Endometrial microvascular endothelial cells (primary cell): Measurements from ENCODE around the gene DCAF17. TPM values are rescaled to one million over a fixed set of nuclear protein-coding genes. Genes with fewer than 3 reads are reported as not detected.

Experiments
- in situ Hi-C: cut with HindIII; loops from 2 replicates; pipeline ENCODE4 v1.10.0; 2017; ENCODE audit warnings: low sequenced_read_pairs, low pct_unique_long_range_greater_than_20kb; ENCODE audit errors: inconsistent ontology term
- total RNA-seq: library from RNA; depleted of rRNA; stranded (reverse); fragments of >200 nt; gene quantifications from one replicate; pipeline ENCODE4 v1.2.3, GENCODE V29; 2015; ENCODE audit errors: inconsistent ontology term

Gene DCAF17, protein sequence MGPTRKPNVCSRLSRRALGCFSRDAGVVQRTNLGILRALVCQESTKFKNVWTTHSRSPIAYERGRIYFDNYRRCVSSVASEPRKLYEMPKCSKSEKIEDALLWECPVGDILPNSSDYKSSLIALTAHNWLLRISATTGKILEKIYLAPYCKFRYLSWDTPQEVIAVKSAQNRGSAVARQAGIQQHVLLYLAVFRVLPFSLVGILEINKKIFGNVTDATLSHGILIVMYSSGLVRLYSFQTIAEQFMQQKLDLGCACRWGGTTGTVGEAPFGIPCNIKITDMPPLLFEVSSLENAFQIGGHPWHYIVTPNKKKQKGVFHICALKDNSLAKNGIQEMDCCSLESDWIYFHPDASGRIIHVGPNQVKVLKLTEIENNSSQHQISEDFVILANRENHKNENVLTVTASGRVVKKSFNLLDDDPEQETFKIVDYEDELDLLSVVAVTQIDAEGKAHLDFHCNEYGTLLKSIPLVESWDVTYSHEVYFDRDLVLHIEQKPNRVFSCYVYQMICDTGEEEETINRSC
- 18.7 TPM for total RNA-seq

DNA sequence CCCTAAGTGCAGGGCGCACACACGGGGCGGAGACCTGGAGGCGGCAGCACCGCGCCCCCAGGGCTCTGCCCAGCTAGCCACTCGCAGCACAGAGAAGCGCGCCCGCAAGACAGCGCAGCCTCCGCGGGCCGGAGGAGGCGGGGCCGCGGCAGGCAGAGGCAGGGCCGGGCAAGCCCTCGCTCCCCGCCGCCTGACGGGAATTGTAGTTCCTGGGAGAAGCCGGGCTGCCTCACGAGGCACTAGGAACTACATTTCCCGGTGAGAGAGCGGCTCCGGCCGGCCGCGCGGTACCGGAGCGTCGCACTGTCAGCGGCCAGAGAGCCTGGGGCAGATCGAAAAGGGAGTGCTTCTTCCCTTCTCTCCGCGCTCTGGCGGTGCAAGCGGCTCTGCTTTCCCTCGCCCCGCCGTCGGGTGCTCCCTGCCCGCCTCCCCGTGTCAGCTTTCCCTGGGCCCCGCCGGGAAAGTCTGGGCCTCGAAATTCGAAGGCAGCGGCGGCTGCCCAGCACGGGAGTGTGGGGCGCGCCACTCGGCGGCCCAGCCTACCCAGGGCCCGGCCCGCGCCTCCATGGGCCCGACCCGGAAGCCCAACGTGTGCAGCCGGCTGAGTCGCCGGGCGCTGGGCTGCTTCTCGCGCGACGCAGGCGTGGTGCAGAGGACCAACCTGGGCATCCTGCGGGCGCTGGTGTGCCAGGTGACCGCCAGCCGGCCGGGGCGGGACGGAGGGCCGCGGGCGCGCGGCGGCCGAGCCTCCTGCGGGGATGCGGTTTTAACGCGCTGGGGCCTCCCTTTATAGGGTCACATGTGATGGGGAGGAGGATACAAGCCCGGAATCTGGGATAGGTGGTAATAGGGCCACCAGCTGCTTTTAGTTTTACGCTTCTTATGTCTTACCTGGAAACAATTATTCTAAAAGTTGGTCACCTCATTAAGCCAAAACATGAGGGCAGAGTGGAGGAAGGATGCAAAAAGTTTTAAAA, at the start of gene DCAF17:
TSS of gene DCAF17 (plus strand) at position 214 of the 977 bp plus-strand sequence. CDS start at position 566, 352 bp downstream.
- in situ Hi-C loops: loop anchor here (25.0 kb wide), 1 partner anchor 472 kb away; no protein-coding TSS in a partner anchor

DNA sequence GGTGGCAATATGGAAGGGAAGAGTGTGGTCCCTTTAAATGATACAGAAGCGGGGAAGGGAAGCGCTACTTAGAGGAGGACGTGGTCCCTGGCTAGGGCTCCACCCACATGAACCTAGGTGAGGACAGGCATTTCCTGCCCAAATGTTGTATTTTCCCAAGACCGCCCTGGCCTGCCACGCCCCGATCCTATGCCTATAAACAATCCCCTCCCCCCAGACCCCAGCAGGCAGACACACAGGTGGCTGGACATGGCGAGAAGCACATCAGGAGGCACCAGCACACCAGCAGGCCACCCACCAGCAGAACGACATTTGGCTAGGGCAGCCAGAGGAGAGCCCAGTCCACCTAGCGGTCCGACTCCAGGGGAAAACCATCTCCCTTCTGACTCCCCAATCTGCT, 47.4 kb upstream of the DCAF17 start:
- in situ Hi-C loops: no loop called here

DNA sequence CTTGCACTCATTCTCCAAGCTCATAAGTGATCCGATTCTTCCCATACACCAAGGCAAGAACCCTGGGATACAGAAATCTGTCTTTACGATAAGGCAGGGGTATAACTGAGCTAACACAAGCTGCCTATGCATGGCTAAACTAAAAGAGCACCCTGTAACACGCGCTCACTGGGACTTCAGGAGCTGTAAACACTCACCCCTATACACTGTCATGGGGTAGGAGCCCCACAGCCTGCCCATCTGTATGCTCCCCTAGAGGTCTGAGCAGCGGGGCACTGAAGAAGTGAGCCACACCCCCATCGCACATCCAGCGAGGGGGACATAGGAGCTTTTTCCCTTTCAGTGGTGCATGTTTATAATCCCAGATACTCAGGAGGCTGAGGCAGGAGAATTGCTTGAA, 47.0 kb upstream of the DCAF17 start:
- in situ Hi-C loops: no loop called here

DNA sequence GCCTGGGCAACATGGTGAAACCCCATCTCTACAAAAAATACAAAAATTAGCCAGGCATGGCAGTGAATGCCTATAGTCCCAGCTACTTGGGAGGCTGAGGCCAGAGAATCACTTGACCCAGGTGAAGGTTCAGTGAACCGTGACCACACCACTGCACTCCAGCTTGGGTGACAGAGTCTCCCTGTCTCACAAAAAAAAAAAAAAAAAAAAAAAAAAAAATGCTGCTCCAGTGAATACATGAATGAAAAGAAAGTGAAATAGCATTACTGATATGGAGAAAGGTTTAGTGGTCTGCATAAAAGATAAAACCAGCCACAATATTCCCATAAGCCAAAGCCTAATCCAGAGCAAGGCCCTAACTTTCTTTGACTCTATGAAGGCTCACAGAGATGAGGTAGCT, 44.7 kb upstream of the DCAF17 start:
- in situ Hi-C loops: no loop called here

DNA sequence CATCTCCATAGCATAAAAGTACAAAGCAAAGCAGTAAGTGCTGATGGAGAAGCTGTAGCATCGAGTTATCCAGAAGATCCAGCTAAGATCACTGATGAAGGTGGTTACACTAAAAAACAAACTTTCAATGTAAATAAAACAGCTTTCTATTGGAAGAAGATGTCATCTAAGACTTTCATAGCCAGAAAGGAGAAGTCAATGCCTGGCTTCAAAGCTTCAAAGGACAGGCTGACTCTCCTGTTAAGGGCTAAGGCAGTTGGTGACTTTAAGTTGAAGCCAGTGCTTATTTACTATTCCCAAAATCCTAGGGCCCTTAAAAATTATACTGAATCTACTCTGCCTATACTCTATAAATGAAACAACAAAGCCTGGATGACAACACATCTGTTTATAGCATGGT, 44.2 kb upstream of the DCAF17 start:
- in situ Hi-C loops: no loop called here

DNA sequence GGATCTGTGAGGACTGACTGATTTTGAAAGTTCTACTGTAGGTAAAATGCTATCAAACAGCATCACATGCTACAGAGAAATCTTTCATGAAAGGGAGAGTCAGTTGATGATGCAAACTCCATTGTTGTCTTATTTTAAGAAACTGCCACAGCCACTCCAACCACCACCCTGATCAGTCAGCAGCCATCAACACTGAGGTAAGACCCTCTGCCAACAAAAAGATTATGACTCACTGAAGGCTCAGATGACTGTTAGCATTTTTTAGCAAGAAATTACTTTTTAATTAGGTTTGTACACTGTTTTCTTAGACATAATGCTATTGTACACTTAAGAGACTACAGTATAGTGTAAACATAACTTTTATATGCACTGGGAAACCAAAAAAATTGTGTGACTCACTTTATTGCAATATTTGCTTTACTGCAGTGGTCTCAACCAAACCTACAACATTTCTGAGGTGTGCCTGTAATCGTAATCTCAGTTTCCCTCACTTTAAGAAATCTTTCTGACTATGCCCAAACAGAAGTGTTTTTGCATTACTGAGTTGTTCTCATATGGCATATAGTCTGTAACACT, 43.0 kb upstream of the DCAF17 start:
- in situ Hi-C loops: no loop called here

DNA sequence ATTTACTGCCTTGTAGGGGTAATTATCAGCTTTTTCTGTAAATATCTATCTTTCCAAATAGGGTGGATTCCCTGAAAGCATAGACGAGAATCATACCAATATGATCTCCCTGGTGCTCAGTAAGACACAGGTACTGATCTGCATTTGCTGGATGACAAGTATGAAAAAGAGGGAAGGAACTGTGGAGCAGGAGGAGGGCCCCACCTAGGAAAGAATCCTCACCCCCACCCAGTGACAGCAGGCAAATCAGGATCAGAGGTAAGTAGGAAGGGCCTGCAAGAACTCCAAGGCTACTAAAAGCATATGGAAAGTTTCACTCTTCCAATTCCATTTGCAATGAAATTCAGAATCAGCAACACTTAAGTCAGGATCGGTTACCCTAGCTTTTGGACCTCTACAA, 42.5 kb upstream of the DCAF17 start:
- in situ Hi-C loops: no loop called here

DNA sequence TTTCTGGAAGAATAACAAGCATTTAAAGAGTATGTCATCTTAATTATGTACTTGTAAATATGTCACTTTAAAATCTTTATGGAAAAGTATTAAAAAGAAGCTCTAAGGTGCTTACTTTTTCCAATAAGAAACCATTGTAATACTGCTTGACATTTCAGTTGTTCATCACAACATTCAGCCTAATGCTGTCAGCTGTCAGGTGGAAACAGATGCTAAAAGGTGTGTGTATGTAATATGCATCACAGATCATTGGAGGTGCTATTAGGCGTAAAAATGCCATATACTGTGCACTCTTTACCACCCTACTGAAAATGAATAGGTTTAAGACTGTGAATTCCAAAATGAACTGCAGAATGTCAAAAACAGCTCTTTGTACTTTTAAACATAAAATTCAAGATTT, 40.5 kb upstream of the DCAF17 start:
- in situ Hi-C loops: no loop called here

DNA sequence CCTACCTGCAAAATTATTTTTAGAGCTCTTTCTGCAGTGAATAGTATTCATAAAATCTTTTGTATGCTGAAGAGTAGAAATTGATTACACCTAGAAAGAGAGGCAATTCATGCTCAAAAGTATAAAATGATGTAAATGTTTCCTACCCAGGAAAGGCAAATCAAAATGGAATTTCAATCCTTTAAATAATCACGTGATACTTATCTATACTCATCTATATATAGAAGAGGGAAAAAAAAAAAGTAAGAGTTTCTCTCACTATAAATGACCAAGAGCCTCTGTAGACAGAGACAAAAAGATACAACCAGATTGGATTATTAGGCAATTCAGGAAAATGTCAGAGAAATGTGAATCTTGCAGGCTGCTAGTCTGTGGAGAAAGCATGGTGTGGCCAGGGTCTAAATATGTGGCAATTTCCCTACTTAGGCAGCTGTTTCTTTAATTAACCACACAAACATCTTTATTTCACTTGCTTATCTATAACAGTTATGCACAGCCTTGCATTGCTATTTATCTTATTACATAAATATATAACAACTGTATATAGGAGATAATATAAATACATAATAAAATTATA, 39.8 kb upstream of the DCAF17 start:
- in situ Hi-C loops: no loop called here

DNA sequence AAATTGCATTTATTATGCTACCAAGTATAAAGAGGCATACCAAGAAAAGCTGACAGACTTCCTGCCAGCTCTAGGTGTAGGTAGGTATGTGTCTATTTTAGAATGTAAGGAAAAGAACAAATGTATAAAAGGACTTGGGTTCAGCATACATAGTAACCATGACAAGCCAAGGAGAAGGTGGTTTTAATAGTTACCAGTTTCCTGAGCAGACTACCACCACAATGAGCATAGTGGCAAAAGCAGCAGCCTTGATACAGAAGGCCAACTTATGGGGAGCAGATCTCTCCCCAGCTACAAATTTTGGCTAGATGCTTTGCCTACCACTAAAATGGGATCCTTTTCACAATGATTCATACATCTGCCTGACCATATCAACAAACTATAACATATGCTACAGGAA, 34.7 kb upstream of the DCAF17 start:
- in situ Hi-C loops: no loop called here

DNA sequence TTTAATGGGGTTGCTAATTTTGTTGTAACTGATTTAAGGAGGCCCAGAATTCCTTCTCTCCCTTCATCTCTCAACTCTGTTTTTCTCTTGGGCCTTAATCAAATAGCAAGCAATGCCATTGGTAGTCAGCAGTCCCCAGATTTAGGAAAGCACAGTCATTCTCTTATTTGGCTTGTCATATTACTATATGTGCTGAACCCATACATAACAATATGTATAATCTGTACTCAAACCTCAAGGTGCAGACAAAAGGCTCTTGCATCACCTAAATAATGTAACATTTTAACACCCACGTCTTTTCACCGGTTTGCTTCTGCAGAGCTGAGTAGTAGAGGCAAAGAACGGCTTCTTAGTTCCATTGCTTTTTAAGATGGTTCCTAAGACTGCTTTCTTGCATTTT, 33.6 kb upstream of the DCAF17 start:
- in situ Hi-C loops: no loop called here

DNA sequence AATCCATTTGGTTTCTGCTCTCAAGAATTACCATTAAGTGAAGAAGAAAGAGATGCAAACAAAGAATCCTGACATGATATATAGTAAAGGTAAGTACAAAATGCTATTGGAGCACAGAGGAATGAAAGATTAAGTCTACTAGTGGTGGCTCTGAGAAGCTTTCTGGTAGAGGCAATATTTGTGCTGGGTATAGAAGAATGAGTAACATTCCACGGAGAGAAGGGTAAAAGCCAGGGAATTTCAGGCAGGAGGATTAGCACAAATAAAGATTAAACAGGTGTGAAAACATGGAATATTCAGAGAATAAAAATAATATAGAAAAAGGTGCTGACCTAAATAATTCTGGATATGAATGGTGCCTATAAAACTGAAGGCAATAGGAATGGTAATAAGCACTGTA, 32.1 kb upstream of the DCAF17 start:
- in situ Hi-C loops: no loop called here

DNA sequence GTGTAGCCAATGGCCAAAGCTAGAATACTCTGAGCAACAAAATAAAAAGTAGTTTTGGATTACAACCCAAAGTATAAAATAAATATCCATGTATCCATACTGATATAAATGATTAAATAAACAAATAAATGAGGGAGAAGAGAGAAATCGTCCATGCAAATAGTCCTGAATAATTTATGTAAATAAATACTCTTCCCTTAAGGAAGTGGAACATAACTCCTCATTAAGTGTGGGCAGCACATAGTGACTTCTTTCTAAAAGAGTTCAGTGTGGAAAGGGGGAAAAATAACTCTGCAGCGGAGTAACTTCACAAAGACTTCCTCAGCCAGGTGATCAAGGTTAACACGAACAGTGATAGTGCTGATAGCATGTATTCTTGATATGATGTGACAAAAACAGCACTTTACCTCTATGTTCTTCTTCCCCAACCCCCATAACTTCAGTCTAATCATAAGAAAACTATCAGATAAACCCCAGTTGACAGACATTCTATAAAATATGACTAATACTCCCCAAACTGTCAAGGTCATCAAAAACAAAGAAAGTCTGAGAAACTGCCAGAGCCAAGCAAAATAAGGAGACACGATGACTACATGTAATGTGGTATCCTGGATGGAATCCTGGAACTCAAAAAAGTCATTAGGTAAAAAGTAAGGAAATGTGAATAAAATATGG, 31.0 kb upstream of the DCAF17 start:
- in situ Hi-C loops: no loop called here

DNA sequence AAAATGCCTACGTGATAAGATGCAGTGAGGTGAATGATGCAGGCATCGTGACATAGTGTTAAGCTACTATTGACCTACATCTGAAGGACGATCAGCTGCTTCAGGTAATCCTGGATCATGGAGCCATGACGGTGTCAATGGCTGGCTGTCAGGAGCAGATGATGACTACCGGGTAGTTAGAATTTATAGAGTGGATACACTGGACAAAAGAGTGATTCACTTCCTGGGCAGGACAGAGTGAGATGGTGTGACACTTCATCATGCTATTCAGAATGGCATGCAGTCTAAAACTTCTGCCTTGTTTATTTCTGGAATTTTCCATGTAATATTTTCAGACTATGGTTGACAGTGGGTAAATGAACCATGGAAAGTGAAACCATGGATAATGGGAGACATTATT, 29.8 kb upstream of the DCAF17 start:
- in situ Hi-C loops: no loop called here

DNA sequence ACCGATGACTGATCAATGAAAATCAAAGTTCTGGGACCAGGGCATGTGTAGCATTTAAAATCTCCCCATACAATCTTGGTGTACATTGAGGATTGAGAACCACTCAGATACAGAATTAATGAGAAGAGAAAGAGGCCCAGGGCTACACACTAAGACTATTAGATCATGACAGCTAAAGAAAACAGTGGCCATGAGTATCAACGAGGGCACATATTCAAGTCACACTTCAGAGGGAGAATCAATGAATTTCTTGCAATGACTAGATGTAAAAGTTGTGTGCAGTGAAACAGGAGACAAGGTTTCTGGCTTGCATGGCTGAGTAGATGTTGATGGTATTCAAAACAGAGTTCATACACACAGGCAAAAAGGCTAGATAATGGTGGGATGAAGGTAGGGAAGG, 29.3 kb upstream of the DCAF17 start:
- in situ Hi-C loops: no loop called here

DNA sequence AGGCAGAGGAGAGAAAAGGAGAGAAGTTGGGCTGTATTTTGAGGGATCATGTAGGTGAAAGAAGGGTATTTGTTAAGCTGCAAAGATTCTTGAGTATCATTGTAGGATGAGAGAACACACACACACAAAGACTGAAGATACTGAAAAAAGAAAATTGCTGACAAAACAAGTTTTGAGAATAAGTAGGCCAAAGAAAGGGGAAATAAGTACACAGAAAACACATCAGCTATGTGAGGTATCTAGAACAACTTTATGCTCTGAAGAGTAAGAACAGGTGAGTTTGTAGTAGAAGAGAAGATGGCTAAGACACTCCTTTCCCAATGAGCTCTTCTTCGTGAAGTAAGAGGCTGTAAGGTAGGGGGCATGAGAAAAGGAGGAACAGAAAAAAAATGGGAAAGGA, 28.5 kb upstream of the DCAF17 start:
- in situ Hi-C loops: no loop called here

DNA sequence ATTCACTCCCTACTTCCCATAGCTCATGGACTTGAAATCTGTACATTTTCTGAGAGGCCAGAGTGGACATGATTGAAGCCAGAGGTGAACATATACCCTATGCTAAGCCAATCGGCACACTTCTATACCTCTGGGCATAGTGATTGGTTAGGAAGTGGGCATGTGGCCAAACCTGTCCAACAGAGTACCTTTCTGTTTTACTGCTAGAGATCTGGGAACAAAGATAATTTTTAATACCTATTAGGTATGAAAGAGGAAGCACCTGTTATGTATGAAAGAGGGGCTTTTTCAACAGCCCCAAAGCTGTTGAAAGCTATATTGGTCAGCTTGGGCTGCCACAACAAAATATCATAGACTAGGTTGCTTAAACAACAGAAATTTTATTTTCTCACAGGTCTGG, 28.0 kb upstream of the DCAF17 start:
- in situ Hi-C loops: no loop called here

DNA sequence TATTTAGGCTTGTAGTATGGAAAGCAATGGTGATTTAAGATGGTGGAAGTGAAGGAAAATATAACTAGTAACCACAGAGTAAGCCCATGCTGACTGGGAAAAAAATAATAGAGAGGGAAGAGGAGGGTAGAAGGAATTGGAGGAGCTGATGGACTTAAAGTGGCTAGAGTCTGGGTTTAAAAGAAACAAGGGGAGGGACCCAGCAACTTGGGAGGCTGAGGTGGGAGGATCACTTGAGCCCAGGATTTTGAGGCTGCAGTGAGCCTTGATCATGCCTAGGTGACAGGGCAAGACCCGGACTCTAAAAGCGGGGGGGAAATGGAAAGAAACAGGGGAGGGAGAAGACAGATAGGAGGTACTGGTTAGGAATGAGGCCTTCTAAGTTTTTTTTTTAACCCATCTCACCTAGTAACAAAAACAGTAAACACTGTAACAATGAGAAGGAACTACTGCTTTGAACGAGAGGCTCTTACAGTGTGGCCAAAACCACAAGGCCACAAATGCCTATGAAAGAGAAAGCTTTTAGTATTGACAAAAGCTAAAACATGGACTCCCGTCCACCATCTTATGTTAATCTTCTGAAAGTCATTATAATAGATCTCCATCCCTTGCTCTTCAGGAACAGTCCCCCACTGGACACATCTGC, 26.9 kb upstream of the DCAF17 start:
- in situ Hi-C loops: no loop called here
